ENCODE measurements around the gene CAMTA1. TPM values are rescaled to one million over a fixed set of nuclear protein-coding genes. Genes with fewer than 3 reads are reported as not detected.
"Not testable (repeated sequence)": the region's sequence is repeated elsewhere in the genome, so short reads cannot be mapped to it uniquely, and the experiment has no call there.

Gene CAMTA1
- total RNA-seq, 1 donor from 2014 or later, result 47.9 TPM

- no peak for DNase-seq
- H3K27ac ChIP-seq, result no peak overlapping the region
- no peak for ATAC-seq
Observed at GRCh38 chr1:7375781-7376660, 590.8 kb downstream of the CAMTA1 start.

GRCh38 chr1:7376676-7377075, 591.4 kb downstream of the CAMTA1 start:
- no peak for TF ChIP-seq CTCF (IDR thresholded peaks at IDR 0.05)
- Histone ChIP-seq H3K4me3 (no peak overlapping the region), H3K27me3 (ENCODE audit: low read depth) (no peaks in the 10 kb centered on the region), H3K9me3 (no peaks in the 10 kb centered on the region), H3K4me1 (peaks cover 7% of the 10 kb centered on the region), H3K36me3 (no peaks in the 10 kb centered on the region), H3K27ac (no peak overlapping the region)
- DNase-seq (no peak), ATAC-seq (no peak)
- intact Hi-C loops (cut with DNase I), result no loop called here

More at GRCh38 chr1:7375781-7376660, 590.8 kb downstream of the CAMTA1 start:
- Histone ChIP-seq H3K4me1 (peaks cover 7% of the 10 kb centered on the region), H3K27me3 (ENCODE audit: low read depth) (no peaks in the 10 kb centered on the region), H3K4me3 (no peak overlapping the region), H3K36me3 (no peaks in the 10 kb centered on the region), H3K9me3 (no peaks in the 10 kb centered on the region)
- TF ChIP-seq CTCF (IDR thresholded peaks at IDR 0.05), result no peak
- intact Hi-C loops (cut with DNase I), result no loop called here

- TF ChIP-seq CTCF (IDR thresholded peaks at IDR 0.05), result no peak
Observed at GRCh38 chr1:7378346-7379130, 593.3 kb downstream of the CAMTA1 start.

GRCh38 chr1:7379441-7379971, 594.3 kb downstream of the CAMTA1 start:
- DNase-seq, result no peak
- TF ChIP-seq CTCF (IDR thresholded peaks at IDR 0.05), result no peak
- no peaks in the 10 kb centered on the region for H3K9me3 ChIP-seq
- ATAC-seq, result no peak
- peaks cover 7% of the 10 kb centered on the region for H3K4me1 ChIP-seq
- no peaks in the 10 kb centered on the region for H3K27me3 ChIP-seq (ENCODE audit: low read depth)
- no peaks in the 10 kb centered on the region for H3K36me3 ChIP-seq
- no peak overlapping the region for H3K4me3 ChIP-seq
- intact Hi-C loops (cut with DNase I), result no loop called here
- no peak overlapping the region for H3K27ac ChIP-seq

More at GRCh38 chr1:7378346-7379130, 593.3 kb downstream of the CAMTA1 start:
- ATAC-seq (no peak), DNase-seq (no peak)
- Histone ChIP-seq H3K4me1 (peaks cover 7% of the 10 kb centered on the region), H3K36me3 (no peaks in the 10 kb centered on the region), H3K9me3 (no peaks in the 10 kb centered on the region), H3K27me3 (ENCODE audit: low read depth) (no peaks in the 10 kb centered on the region), H3K27ac (no peak overlapping the region), H3K4me3 (no peak overlapping the region)
- intact Hi-C loops (cut with DNase I), result no loop called here

- H3K9me3 ChIP-seq; H3K27ac ChIP-seq; intact Hi-C loops (cut with DNase I); H3K27me3 ChIP-seq (ENCODE audit: low read depth); DNase-seq; H3K4me1 ChIP-seq; H3K36me3 ChIP-seq; ATAC-seq; H3K4me3 ChIP-seq: not testable (repeated sequence)
Observed at GRCh38 chr1:7380068-7380467, 594.8 kb downstream of the CAMTA1 start.

Data from lower lobe of right lung (tissue), 2 donors.